Umbilical cord (tissue), 1 donor: Measurements from ENCODE around the gene MMAA. TPM values are rescaled to one million over a fixed set of nuclear protein-coding genes. Genes with fewer than 3 reads are reported as not detected.

Experiments
- total RNA-seq: library from RNA; depleted of rRNA; stranded (reverse); fragments of >200 nt; gene quantifications from one replicate; pipeline ENCODE4 v1.2.3, GENCODE V29; 2014; ENCODE audit warnings: low replicate concordance; ENCODE audit not compliant: insufficient read depth

Gene MMAA
- total RNA-seq, 1 donor from 2014 or later, result 14.0 TPM

Other genes with a start within 250 kb of the MMAA start
- 10.8 TPM for gene SMAD1, start 137.5 kb upstream of the MMAA start, total RNA-seq
- 5.8 TPM for gene C4orf51, start 60.8 kb downstream of the MMAA start, total RNA-seq